Ishikawa (cell line): Measurements from ENCODE around the gene CYBA.

Source experiments
- CEBPB ChIP-seq: IDR thresholded peaks from 2 replicates; pipeline ENCODE4 v1.6.1; 2012
- CREB1 ChIP-seq: IDR thresholded peaks from 2 replicates; pipeline ENCODE4 v1.6.1; 2012; ENCODE audit warnings: low read depth
- EGR1 ChIP-seq: IDR thresholded peaks from 2 replicates; pipeline ENCODE4 v1.6.1; 2012
- EP300 ChIP-seq: IDR thresholded peaks from 2 replicates; pipeline ENCODE4 v1.6.1; 2012; ENCODE audit warnings: borderline replicate concordance
- FOXM1 ChIP-seq: IDR thresholded peaks from 2 replicates; pipeline ENCODE4 v1.6.1; 2012; ENCODE audit warnings: low read depth, borderline replicate concordance
- RAD21 ChIP-seq: IDR thresholded peaks from 2 replicates; pipeline ENCODE4 v1.6.1; 2012; ENCODE audit warnings: low read depth
- TAF1 ChIP-seq: IDR thresholded peaks from 2 replicates; pipeline ENCODE4 v1.6.1; 2012; ENCODE audit warnings: low read depth, mild to moderate bottlenecking
- TCF12 ChIP-seq: IDR thresholded peaks from 2 replicates; pipeline ENCODE4 v1.6.1; 2012; ENCODE audit warnings: low read depth
- TEAD4 ChIP-seq: IDR thresholded peaks from 2 replicates; pipeline ENCODE4 v1.6.1; 2012
- USF1 ChIP-seq: IDR thresholded peaks from 2 replicates; pipeline ENCODE4 v1.6.1; 2012
- YY1 ChIP-seq: IDR thresholded peaks from 2 replicates; pipeline ENCODE4 v1.6.1; 2012; ENCODE audit warnings: low read depth
- ZBTB7A ChIP-seq: IDR thresholded peaks from 2 replicates; pipeline ENCODE4 v1.6.1; 2012; ENCODE audit warnings: low read depth
- TF ChIP-seq, protein P1 (sequence below): IDR thresholded peaks from 2 replicates; pipeline ENCODE4 v1.6.1; 2012
- TF ChIP-seq, protein P2 (sequence below): IDR thresholded peaks from 2 replicates; pipeline ENCODE4 v1.6.1; 2012; ENCODE audit warnings: low read depth, mild to moderate bottlenecking

- no peak for TF ChIP-seq TCF12
- TF ChIP-seq, protein P1, sequence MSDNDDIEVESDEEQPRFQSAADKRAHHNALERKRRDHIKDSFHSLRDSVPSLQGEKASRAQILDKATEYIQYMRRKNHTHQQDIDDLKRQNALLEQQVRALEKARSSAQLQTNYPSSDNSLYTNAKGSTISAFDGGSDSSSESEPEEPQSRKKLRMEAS = no peak
- no peak for TF ChIP-seq TAF1
- TF ChIP-seq TEAD4 = no peak
- TF ChIP-seq ZBTB7A = no peak
- TF ChIP-seq YY1 = no peak
- no peak for TF ChIP-seq RAD21
- TF ChIP-seq CEBPB = no peak
- TF ChIP-seq, protein P2, sequence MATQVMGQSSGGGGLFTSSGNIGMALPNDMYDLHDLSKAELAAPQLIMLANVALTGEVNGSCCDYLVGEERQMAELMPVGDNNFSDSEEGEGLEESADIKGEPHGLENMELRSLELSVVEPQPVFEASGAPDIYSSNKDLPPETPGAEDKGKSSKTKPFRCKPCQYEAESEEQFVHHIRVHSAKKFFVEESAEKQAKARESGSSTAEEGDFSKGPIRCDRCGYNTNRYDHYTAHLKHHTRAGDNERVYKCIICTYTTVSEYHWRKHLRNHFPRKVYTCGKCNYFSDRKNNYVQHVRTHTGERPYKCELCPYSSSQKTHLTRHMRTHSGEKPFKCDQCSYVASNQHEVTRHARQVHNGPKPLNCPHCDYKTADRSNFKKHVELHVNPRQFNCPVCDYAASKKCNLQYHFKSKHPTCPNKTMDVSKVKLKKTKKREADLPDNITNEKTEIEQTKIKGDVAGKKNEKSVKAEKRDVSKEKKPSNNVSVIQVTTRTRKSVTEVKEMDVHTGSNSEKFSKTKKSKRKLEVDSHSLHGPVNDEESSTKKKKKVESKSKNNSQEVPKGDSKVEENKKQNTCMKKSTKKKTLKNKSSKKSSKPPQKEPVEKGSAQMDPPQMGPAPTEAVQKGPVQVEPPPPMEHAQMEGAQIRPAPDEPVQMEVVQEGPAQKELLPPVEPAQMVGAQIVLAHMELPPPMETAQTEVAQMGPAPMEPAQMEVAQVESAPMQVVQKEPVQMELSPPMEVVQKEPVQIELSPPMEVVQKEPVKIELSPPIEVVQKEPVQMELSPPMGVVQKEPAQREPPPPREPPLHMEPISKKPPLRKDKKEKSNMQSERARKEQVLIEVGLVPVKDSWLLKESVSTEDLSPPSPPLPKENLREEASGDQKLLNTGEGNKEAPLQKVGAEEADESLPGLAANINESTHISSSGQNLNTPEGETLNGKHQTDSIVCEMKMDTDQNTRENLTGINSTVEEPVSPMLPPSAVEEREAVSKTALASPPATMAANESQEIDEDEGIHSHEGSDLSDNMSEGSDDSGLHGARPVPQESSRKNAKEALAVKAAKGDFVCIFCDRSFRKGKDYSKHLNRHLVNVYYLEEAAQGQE = no peak
- TF ChIP-seq USF1 = no peak
- TF ChIP-seq CREB1 = no peak
- TF ChIP-seq EGR1 = no peak
- TF ChIP-seq FOXM1 = no peak
- no peak for TF ChIP-seq EP300
Measured at GRCh38 chr16:88616736-88617135, 34.1 kb downstream of the CYBA start.
